SK-N-SH (cell line): ENCODE data around the gene F8. TPM values are rescaled to one million over a fixed set of nuclear protein-coding genes. Genes with fewer than 3 reads are reported as not detected.

Source experiments
- CTCF ChIA-PET: fragments of 300-600, 350-600 bp; formaldehyde crosslinking; extraction: SDS; loops from one replicate; lab custom pipeline; 2021; lab: Yijun Ruan, JAX
- POLR2A ChIA-PET: fragments of 350-600 bp; sonication (Branson Sonifier 250); formaldehyde crosslinking; extraction: SDS; loops from one replicate; lab custom pipeline; 2020; ENCODE audit warnings: antibody characterized with exemption, inconsistent platforms; lab: Yijun Ruan, JAX
- DNase-seq: peaks from one replicate; pipeline ENCODE4 v3.0.0; 2012
- H2AFZ ChIP-seq: fragments of 200-600 bp; sonication (generic); 2 replicates; pipeline ENCODE4 v1.8.1; 2016; ENCODE audit warnings: antibody characterized with exemption, mild to moderate bottlenecking, low read depth
- H3F3A ChIP-seq: fragments of 200-600 bp; sonication (generic); replicated peaks from 2 replicates; pipeline ENCODE3; 2016; ENCODE audit warnings: antibody characterized with exemption, mild to moderate bottlenecking; ENCODE audit not compliant: insufficient read depth
- H3K27ac ChIP-seq, 2 experiments: fragments of 200-500 bp in 1 of 2; fragments of 200-600 bp in 1 of 2; sonication (Bioruptor generic) in 1 of 2; sonication (generic), shearing (Covaris generic) in 1 of 2; 2 replicates each; pipeline versions ENCODE4 v1.5.1 to v1.6.1; 2014 to 2016; ENCODE audit warnings: low read depth in 2 of 2, inconsistent platforms in 1 of 2, low read length in 1 of 2, mild to moderate bottlenecking in 1 of 2, mixed read lengths in 1 of 2
- H3K27me3 ChIP-seq: fragments of 200-600 bp; sonication (generic), shearing (Covaris generic); 2 replicates; pipeline ENCODE4 v1.6.1; 2016; ENCODE audit warnings: mixed run types; ENCODE audit not compliant: insufficient read depth
- H3K36me3 ChIP-seq, 2 experiments: fragments of 200-500 bp in 1 of 2; fragments of 200-600 bp in 1 of 2; sonication (Bioruptor generic) in 1 of 2; sonication (generic) in 1 of 2; replicated peaks in 1 of 2; 2 replicates each; pipeline versions ENCODE3 to v1.5.1; 2014 to 2016; ENCODE audit warnings: low read length in 1 of 2, mild to moderate bottlenecking in 1 of 2; ENCODE audit not compliant: insufficient read depth in 2 of 2, control insufficient read depth in 1 of 2
- H3K4me1 ChIP-seq, 2 experiments: fragments of 200-500 bp in 1 of 2; fragments of 200-600 bp in 1 of 2; sonication (Bioruptor generic) in 1 of 2; sonication (generic), shearing (Covaris generic) in 1 of 2; 2 replicates each; pipeline versions ENCODE4 v1.5.1 to v1.6.1; 2014 to 2016; ENCODE audit warnings: low read depth in 1 of 2, low read length in 1 of 2, mixed run types in 1 of 2; ENCODE audit not compliant: insufficient read depth in 2 of 2, control insufficient read depth in 1 of 2
- H3K4me2 ChIP-seq: fragments of 200-600 bp; sonication (generic), shearing (Covaris generic); 2 replicates; pipeline ENCODE4 v1.6.1; 2017; ENCODE audit warnings: mixed run types
- H3K4me3 ChIP-seq, 2 experiments: fragments of 200-500 bp in 1 of 2; fragments of 200-600 bp in 1 of 2; sonication (Bioruptor generic) in 1 of 2; sonication (generic), shearing (Covaris generic) in 1 of 2; 2 replicates each; pipeline versions ENCODE4 v1.5.1 to v1.8.1; 2014 to 2016; ENCODE audit warnings: low read depth in 2 of 2, inconsistent platforms in 1 of 2, low read length in 1 of 2, mild to moderate bottlenecking in 1 of 2, mixed read lengths in 1 of 2, moderate library complexity in 1 of 2
- H3K79me2 ChIP-seq: fragments of 200-600 bp; sonication (generic); 2 replicates; pipeline ENCODE4 v1.8.1; 2017; ENCODE audit warnings: mild to moderate bottlenecking; ENCODE audit not compliant: insufficient read depth
- H3K9ac ChIP-seq: fragments of 200-600 bp; sonication (generic); 2 replicates; pipeline ENCODE4 v1.6.1; 2017; ENCODE audit warnings: mixed run types
- H3K9me2 ChIP-seq: fragments of 200-600 bp; sonication (generic); 2 replicates; pipeline ENCODE4 v1.6.1; 2017; ENCODE audit warnings: mixed run types
- H3K9me3 ChIP-seq: fragments of 200-600 bp; sonication (generic); 2 replicates; pipeline ENCODE4 v1.6.1; 2017; ENCODE audit warnings: mixed run types, mild to moderate bottlenecking, moderate library complexity
- H4K20me1 ChIP-seq: fragments of 200-600 bp; sonication (generic); 2 replicates; pipeline ENCODE4 v1.6.1; 2017; ENCODE audit warnings: mild to moderate bottlenecking, mixed run types; ENCODE audit not compliant: insufficient read depth
- CHD2 ChIP-seq: fragments of 150-350 bp; IDR thresholded peaks from 2 replicates; pipeline ENCODE4 v1.6.1; 2018; ENCODE audit warnings: low read length; ENCODE audit not compliant: partially characterized antibody
- CTCF ChIP-seq: fragments of 200-600 bp; sonication (generic); IDR thresholded peaks from 2 replicates; pipeline ENCODE4 v1.6.1; 2017; ENCODE audit warnings: antibody characterized with exemption, mild to moderate bottlenecking, moderate library complexity
- EP300 ChIP-seq, 2 experiments: IDR thresholded peaks; 2 replicates each; pipeline versions ENCODE4 v1.4.0 to v1.6.1; 2012; ENCODE audit warnings: borderline replicate concordance in 1 of 2, low read depth in 1 of 2, low read length in 1 of 2
- EZH2phosphoT487 ChIP-seq: fragments of 200-600 bp; sonication (generic); IDR thresholded peaks from 2 replicates; pipeline ENCODE4 v1.6.1; 2017; ENCODE audit warnings: low read depth, mixed run types, mild to moderate bottlenecking, antibody characterized with exemption, moderate library complexity, borderline replicate concordance
- FOSL2 ChIP-seq: IDR thresholded peaks from 2 replicates; pipeline ENCODE4 v1.4.0; 2012; ENCODE audit warnings: low read depth, mild to moderate bottlenecking, moderate library complexity, borderline replicate concordance
- FOXJ3 ChIP-seq: sonication (generic); formaldehyde crosslinking; IDR thresholded peaks from 2 replicates; pipeline ENCODE4 v1.5.1; 2020; ENCODE audit warnings: mild to moderate bottlenecking, missing genetic modification reagents
- IRF3 ChIP-seq: fragments of 150-350 bp; IDR thresholded peaks from 2 replicates; pipeline ENCODE4 v1.6.1; 2016; ENCODE audit warnings: mild to moderate bottlenecking, low read depth, low read length
- RFX5 ChIP-seq: IDR thresholded peaks from 2 replicates; pipeline ENCODE4 v1.6.1; 2012; ENCODE audit warnings: mild to moderate bottlenecking, improper control_type of control experiment, low read length
- RXRA ChIP-seq: IDR thresholded peaks from 2 replicates; pipeline ENCODE4 v1.4.0; 2012; ENCODE audit warnings: low read depth, mild to moderate bottlenecking, borderline replicate concordance
- SMC3 ChIP-seq: IDR thresholded peaks from 2 replicates; pipeline ENCODE4 v1.6.1; 2012; ENCODE audit warnings: low read depth, low read length, improper control_type of control experiment
- TAF1 ChIP-seq: IDR thresholded peaks from 2 replicates; pipeline ENCODE4 v1.6.1; 2012; ENCODE audit warnings: low read depth, mild to moderate bottlenecking, low read length, moderate library complexity, borderline replicate concordance
- TEAD4 ChIP-seq: IDR thresholded peaks from 2 replicates; pipeline ENCODE4 v1.4.0; 2012; ENCODE audit warnings: mild to moderate bottlenecking, borderline replicate concordance; ENCODE audit not compliant: insufficient read depth
- USF1 ChIP-seq: IDR thresholded peaks from 2 replicates; pipeline ENCODE4 v1.4.0; 2012; ENCODE audit warnings: low read depth, borderline replicate concordance
- USF2 ChIP-seq: fragments of 150-350 bp; IDR thresholded peaks from 2 replicates; pipeline ENCODE4 v1.6.1; 2017; ENCODE audit warnings: antibody characterized with exemption, low read length, low read depth, borderline replicate concordance
- WGBS: methylation state at CpG from one replicate; pipeline ENCODE4 v1.1.6; 2017; ENCODE audit warnings: low lambda C conversion rate; 5-methylcytosine and 5-hydroxymethylcytosine counted together
- polyA plus RNA-seq, 3 experiments: library from polyadenylated mRNA; depleted of rRNA; stranded (reverse); fragments of >200 nt; gene quantifications; 2 replicates each; pipeline ENCODE4 v1.2.3, GENCODE V29; 2012

Gene F8
- polyA plus RNA-seq, 1 of the 3 experiments (the other 2 are of a cell fraction), result 2.5 TPM

- 47% methylated on average over 8 of the region's 8 CpGs for WGBS
- CTCF ChIA-PET, result no interaction called here
- H3K9ac ChIP-seq, result no peak overlapping the region
Measured at GRCh38 chrX:154800478-154801210, 221.9 kb downstream of the F8 start.

GRCh38 chrX:154799556-154800348, 222.8 kb downstream of the F8 start:
- no peaks in the 10 kb centered on the region for H3F3A ChIP-seq
- H3K27ac ChIP-seq, result peak overlapping the region in 1 of 2 experiments; percentile 26; a peak in 2 of 4 replicates
- H3K4me2 ChIP-seq, result no peak overlapping the region
- POLR2A ChIA-PET, result no interaction called here
- no peak for DNase-seq
- no peaks in the 10 kb centered on the region for H3K79me2 ChIP-seq
- no peaks in the 10 kb centered on the region for H3K9me3 ChIP-seq
- H3K27me3 ChIP-seq, result no peaks in the 10 kb centered on the region
- peaks cover 7% of the 10 kb centered on the region in 2 experiments; a peak in 1 of 4 replicates for H3K4me1 ChIP-seq
- H3K9me2 ChIP-seq, result no peaks in the 10 kb centered on the region
- H3K4me3 ChIP-seq, result no peak overlapping the region
- no peak overlapping the region for H3K9ac ChIP-seq
- H2AFZ ChIP-seq, result no peak overlapping the region
- TF ChIP-seq CTCF, result no peak
- no peak for TF ChIP-seq RFX5
- no peak for TF ChIP-seq USF1
- TF ChIP-seq FOXJ3 (CRISPR knock-in tag), result no peak
- no peak for TF ChIP-seq RXRA
- no peak for TF ChIP-seq FOSL2
- TF ChIP-seq CHD2, result no peak
- TF ChIP-seq TEAD4, result no peak
- no peak for TF ChIP-seq IRF3
- TF ChIP-seq EZH2phosphoT487, result no peak
- no peak for TF ChIP-seq EP300 (IDR thresholded peaks at IDR 0.05; ENCODE audit: borderline replicate concordance in 1 of 2, low read depth in 1 of 2, low read length in 1 of 2)
- no peak for TF ChIP-seq USF2
- CTCF ChIA-PET, result no interaction called here
- H4K20me1 ChIP-seq, result no peaks in the 10 kb centered on the region
- WGBS, result 43% methylated on average over 9 of the region's 9 CpGs
- H3K36me3 ChIP-seq, result no peaks in the 10 kb centered on the region

More at GRCh38 chrX:154800478-154801210, 221.9 kb downstream of the F8 start:
- Histone ChIP-seq H3K27me3 (no peaks in the 10 kb centered on the region), H3K9me2 (no peaks in the 10 kb centered on the region), H2AFZ (no peak overlapping the region), H3K4me2 (no peak overlapping the region), H3K9me3 (no peaks in the 10 kb centered on the region), H3F3A (no peaks in the 10 kb centered on the region), H3K79me2 (no peaks in the 10 kb centered on the region), H3K4me1 (peaks cover 7% of the 10 kb centered on the region in 2 experiments; a peak in 1 of 4 replicates), H3K36me3 (no peaks in the 10 kb centered on the region), H4K20me1 (no peaks in the 10 kb centered on the region), H3K27ac (no peak overlapping the region), H3K4me3 (no peak overlapping the region)
- no peak for TF ChIP-seq TAF1
- TF ChIP-seq SMC3, result no peak
- POLR2A ChIA-PET, result no interaction called here
- DNase-seq, result no peak
